GM12873 (cell line): ENCODE data around the gene C1orf146.

Experiments used
- CTCF ChIP-seq: IDR thresholded peaks from 2 replicates; pipeline ENCODE4 v1.5.1; 2012; ENCODE audit warnings: low read depth, mild to moderate bottlenecking, moderate library complexity, low read length, control low read depth; ENCODE audit not compliant: insufficient read depth; ENCODE audit errors: missing control alignments

Gene C1orf146

GRCh38 chr1:92228401-92228800, 10.7 kb downstream of the C1orf146 start:
- TF ChIP-seq CTCF: no peak

GRCh38 chr1:92230736-92231135, 13.0 kb downstream of the C1orf146 start:
- no peak for TF ChIP-seq CTCF

GRCh38 chr1:92240034-92240433, 22.3 kb downstream of the C1orf146 start:
- no peak for TF ChIP-seq CTCF

GRCh38 chr1:92244376-92244775, 26.7 kb downstream of the C1orf146 start:
- no peak for TF ChIP-seq CTCF

- no peak for TF ChIP-seq CTCF
Observed at GRCh38 chr1:92259350-92259749, 41.6 kb downstream of the C1orf146 start.

GRCh38 chr1:92262516-92262915, 44.8 kb downstream of the C1orf146 start:
- TF ChIP-seq CTCF: no peak

- TF ChIP-seq CTCF: no peak
Observed at GRCh38 chr1:92273039-92273438, 55.3 kb downstream of the C1orf146 start.
